Gastroesophageal sphincter (tissue), 4 donors: ENCODE results near the gene SEC11C. TPM values are rescaled to one million over a fixed set of nuclear protein-coding genes. Genes with fewer than 3 reads are reported as not detected.

Experiments used
- ATAC-seq: fragments of 150-250 bp; one replicate; pipeline ENCODE4 v1.9.1; 2016; ENCODE audit warnings: mild to moderate bottlenecking, moderate library complexity
- H3K27ac ChIP-seq, 4 donors: fragments of 200-600 bp; sonication (generic) in 3 of 4; 1 replicate in 3 of 4; 2 replicates in 1 of 4; pipeline ENCODE4 v1.5.1; 2016 to 2019
- H3K27me3 ChIP-seq: fragments of 200-600 bp; sonication (generic); one replicate; pipeline ENCODE4 v1.5.1; 2019
- H3K36me3 ChIP-seq, 2 donors: fragments of 200-600 bp; sonication (generic); one replicate each; pipeline ENCODE4 v1.5.1; 2019; ENCODE audit warnings: control low read depth in 1 of 2
- H3K4me1 ChIP-seq, 3 donors: fragments of 200-600 bp; sonication (generic); 1 replicate in 2 of 3; 2 replicates in 1 of 3; pipeline ENCODE4 v1.5.1; 2016 to 2019; ENCODE audit warnings: control low read depth in 2 of 3
- H3K4me3 ChIP-seq, 2 donors: fragments of 200-600 bp; sonication (generic); one replicate each; pipeline ENCODE4 v1.5.1; 2019; ENCODE audit warnings: mild to moderate bottlenecking in 1 of 2, moderate library complexity in 1 of 2
- H3K9me3 ChIP-seq, 3 donors: fragments of 200-600 bp; sonication (generic); one replicate each; pipeline ENCODE4 v1.5.1; 2017 to 2019; ENCODE audit warnings: control low read depth in 2 of 3
- CTCF ChIP-seq, 4 experiments: fragments of 200-600 bp in 2 of 4; fragments of 450-650 bp in 2 of 4; sonication (generic) in 1 of 4; IDR thresholded peaks; one replicate each; pipeline ENCODE4 v1.5.1; 2017 to 2019; ENCODE audit warnings: antibody characterized with exemption in 4 of 4, mild to moderate bottlenecking in 2 of 4, moderate library complexity in 2 of 4
- EP300 ChIP-seq: sonication (generic); formaldehyde crosslinking; IDR thresholded peaks from one replicate; pipeline ENCODE4 v1.6.1; 2017; ENCODE audit warnings: antibody characterized with exemption, mild to moderate bottlenecking
- POLR2A ChIP-seq, 2 donors: fragments of 450-650 bp; IDR thresholded peaks; one replicate each; pipeline ENCODE4 v1.6.1; 2017; ENCODE audit warnings: antibody characterized with exemption in 2 of 2, mild to moderate bottlenecking in 2 of 2, moderate library complexity in 1 of 2
- POLR2AphosphoS5 ChIP-seq: sonication (generic); formaldehyde crosslinking; IDR thresholded peaks from one replicate; pipeline ENCODE4 v1.6.1; 2017; ENCODE audit warnings: antibody characterized with exemption
- WGBS, 2 donors: methylation state at CpG; one replicate each; pipeline ENCODE4 v1.1.5; 2018; ENCODE audit warnings: low coverage in 1 of 2; 5-methylcytosine and 5-hydroxymethylcytosine counted together
- total RNA-seq, 4 donors: library from RNA; depleted of rRNA; stranded (reverse); fragments of >200 nt; gene quantifications; one replicate each; pipeline ENCODE4 v1.1.0, GENCODE V29; 2016

SEC11C gene
- total RNA-seq, 4 donors from 2014 or later: 14.7 to 25.2 (median 21.6) TPM

GRCh38 chr18:59096098-59096789, 43.4 kb upstream of the SEC11C start:
- Histone ChIP-seq H3K4me3 (no peak overlapping the region), H3K9me3 (no peaks in the 10 kb centered on the region), H3K27me3 (peaks cover 4% of the 10 kb centered on the region), H3K4me1 (no peaks in the 10 kb centered on the region), H3K36me3 (no peaks in the 10 kb centered on the region), H3K27ac (no peak overlapping the region)
- 70 to 80% methylated on average over 2 to 4 of the region's 7 CpGs for WGBS, 2 donors
- no peak for TF ChIP-seq POLR2A (IDR thresholded peaks at IDR 0.05)
- no peak for TF ChIP-seq POLR2AphosphoS5
- no peak for TF ChIP-seq CTCF (IDR thresholded peaks at IDR 0.05)
- no peak for TF ChIP-seq EP300
- no peak for ATAC-seq

- TF ChIP-seq EP300 (no peak), POLR2A (IDR thresholded peaks at IDR 0.05) (no peak), CTCF (IDR thresholded peaks at IDR 0.05) (no peak), POLR2AphosphoS5 (no peak)
- Histone ChIP-seq H3K9me3 (no peaks in the 10 kb centered on the region), H3K27me3 (peaks cover 21% of the 10 kb centered on the region), H3K4me3 (no peak overlapping the region), H3K4me1 (no peaks in the 10 kb centered on the region), H3K27ac (no peak overlapping the region), H3K36me3 (no peaks in the 10 kb centered on the region)
- 44 to 47% methylated on average over 3 to 4 of the region's 4 CpGs for WGBS, 2 donors
- no peak for ATAC-seq
Observed at GRCh38 chr18:59101830-59102414, 37.8 kb upstream of the SEC11C start.

GRCh38 chr18:59109375-59109774, 30.3 kb upstream of the SEC11C start:
- Histone ChIP-seq H3K27me3 (peaks cover 54% of the 10 kb centered on the region), H3K4me1 (no peaks in the 10 kb centered on the region), H3K36me3 (no peaks in the 10 kb centered on the region), H3K9me3 (no peaks in the 10 kb centered on the region), H3K4me3 (no peak overlapping the region), H3K27ac (no peak overlapping the region)
- WGBS, 2 donors: 30 to 41% methylated on average over 2 to 6 of the region's 6 CpGs
- TF ChIP-seq CTCF (IDR thresholded peaks at IDR 0.05) (no peak), POLR2AphosphoS5 (no peak), POLR2A (IDR thresholded peaks at IDR 0.05) (no peak), EP300 (no peak)
- no peak for ATAC-seq

- no peaks in the 10 kb centered on the region for H3K36me3 ChIP-seq
- peaks cover 0 to 4% (median 2%) of the 10 kb centered on the region in 3 donors for H3K9me3 ChIP-seq
- no peak overlapping the region for H3K4me3 ChIP-seq
- TF ChIP-seq POLR2AphosphoS5 (no peak), POLR2A (IDR thresholded peaks at IDR 0.05) (no peak), CTCF (IDR thresholded peaks at IDR 0.05) (no peak), EP300 (no peak)
- no peak overlapping the region for H3K27ac ChIP-seq
- no peak for ATAC-seq
- peaks cover 42% of the 10 kb centered on the region for H3K27me3 ChIP-seq
- H3K4me1 ChIP-seq: no peaks in the 10 kb centered on the region
Observed at GRCh38 chr18:59114160-59114559, 25.5 kb upstream of the SEC11C start.
